ENCODE measurements around the gene SCAPER. TPM values are rescaled to one million over a fixed set of nuclear protein-coding genes. Genes with fewer than 3 reads are reported as not detected.

SCAPER gene
- polyA plus RNA-seq, 2 of the 4 experiments (the other 2 are of a cell fraction): 4.9 to 5.5 TPM

GRCh38 chr15:76793162-76793561, 112.0 kb downstream of the SCAPER start (continued):
- no peak for TF ChIP-seq PBX3 (IDR thresholded peaks at IDR 0.05)
- TF ChIP-seq GATA3 (IDR thresholded peaks at IDR 0.05; ENCODE audit: borderline replicate concordance): no peak

GRCh38 chr15:76791511-76791910, 113.6 kb downstream of the SCAPER start:
- no peak for ATAC-seq
- CTCF ChIA-PET: interaction anchor here (0.7 to 0.9 kb wide), 2 partner anchors 51 to 745 kb away, joined by 3 read pairs; no protein-coding TSS in a partner anchor

GRCh38 chr15:76787273-76787672, 117.9 kb downstream of the SCAPER start:
- no peak for ATAC-seq
- Histone ChIP-seq H3K4me2 (no peak overlapping the region), H3K4me1 (no peaks in the 10 kb centered on the region), H3K9me3 (no peaks in the 10 kb centered on the region; the same call in 2 of the 3 replicates), H3K27ac (no peak overlapping the region), H3K4me3 (no peak overlapping the region)
- no peak for DNase-seq (ENCODE audit: low read depth in 1 of 2, low spot score in 1 of 2)
- TF ChIP-seq JUNB (IDR thresholded peaks at IDR 0.05) (no peak), MAX (IDR thresholded peaks at IDR 0.05) (no peak), JUN (IDR thresholded peaks at IDR 0.05) (no peak), NPAS2 (CRISPR knock-in tag; IDR thresholded peaks at IDR 0.05; ENCODE audit: borderline replicate concordance) (no peak), RARB (CRISPR knock-in tag; IDR thresholded peaks at IDR 0.05) (no peak), FOXS1 (CRISPR knock-in tag; IDR thresholded peaks at IDR 0.05) (no peak), ZC3H11A (IDR thresholded peaks at IDR 0.05) (no peak), BCL3 (IDR thresholded peaks at IDR 0.05) (no peak), MAFK (IDR thresholded peaks at IDR 0.05; ENCODE audit: partially characterized antibody) (no peak), CEBPB (IDR thresholded peaks at IDR 0.05) (no peak), RFX5 (IDR thresholded peaks at IDR 0.05) (no peak), POLR2AphosphoS2 (conservative IDR thresholded peaks at IDR 0.05; ENCODE audit: low read length) (no peak)
- CTCF ChIA-PET: no interaction called here
- POLR2A ChIA-PET: no interaction called here
- no peak for FAIRE-seq
- WGBS (ENCODE audit: missing lambda C conversion rate): 89% methylated on average over 4 of the region's 4 CpGs

More at GRCh38 chr15:76791511-76791910, 113.6 kb downstream of the SCAPER start:
- DNase-seq (ENCODE audit: low read depth in 1 of 2, low spot score in 1 of 2) (no peak), FAIRE-seq (no peak)
- 70% methylated on average over 2 of the region's 2 CpGs for WGBS (ENCODE audit: missing lambda C conversion rate)
- POLR2A ChIA-PET: no interaction called here
- Histone ChIP-seq H3K4me1 (no peaks in the 10 kb centered on the region), H3K4me2 (no peak overlapping the region), H3K9me3 (no peaks in the 10 kb centered on the region), H3K4me3 (no peak overlapping the region), H3K27ac (no peak overlapping the region)
- TF ChIP-seq EP300 (IDR thresholded peaks at IDR 0.05): 0 out of 5 replicates have a peak, but pooled peaks of 1 of the 2 experiments have one; percentile 19
- no peak for TF ChIP-seq CHD2 (IDR thresholded peaks at IDR 0.05; ENCODE audit: low read length, partially characterized antibody)

- ATAC-seq (no peak), DNase-seq (ENCODE audit: low read depth in 1 of 2, low spot score in 1 of 2) (no peak), FAIRE-seq (peak; percentile 63)
- POLR2A ChIA-PET: no interaction called here
- Histone ChIP-seq H3K4me3 (no peak overlapping the region), H3K4me2 (no peak overlapping the region), H3K4me1 (0 out of 3 replicates have a peak, but pooled peaks cover 7% of the 10 kb centered on the region), H3K9me3 (peaks cover 5% of the 10 kb centered on the region; the same call in 2 of the 3 replicates), H3K27ac (no peak overlapping the region)
- no peak for TF ChIP-seq KDM5A (IDR thresholded peaks at IDR 0.05)
- no peak for TF ChIP-seq PHF8 (IDR thresholded peaks at IDR 0.05; ENCODE audit: borderline replicate concordance, low read depth)
- TF ChIP-seq CBX8 (IDR thresholded peaks at IDR 0.05): no peak
- TF ChIP-seq PBX3 (IDR thresholded peaks at IDR 0.05): no peak
- no peak for TF ChIP-seq NFE2L2 (conservative IDR thresholded peaks at IDR 0.05; ENCODE audit: low read length)
- no peak for TF ChIP-seq USF2 (IDR thresholded peaks at IDR 0.05)
- no peak for TF ChIP-seq FOXS1 (CRISPR knock-in tag; IDR thresholded peaks at IDR 0.05)
- TF ChIP-seq SREBF2 (IDR thresholded peaks at IDR 0.05): no peak
- no peak for TF ChIP-seq CHD4 (IDR thresholded peaks at IDR 0.05; ENCODE audit: borderline replicate concordance)
- no peak for TF ChIP-seq HOXA7 (CRISPR knock-in tag; IDR thresholded peaks at IDR 0.05)
- no peak for TF ChIP-seq CEBPB (IDR thresholded peaks at IDR 0.05)
- CTCF ChIA-PET: no interaction called here
These were observed 128.2 kb downstream of the SCAPER start for GRCh38 chr15:76776969-76777368.

All from A549 (cell line).